T47D (cell line): ENCODE results near the gene AMOTL1.

Source experiments
- DNase-seq, 2 experiments: peaks; one replicate each; pipeline versions ENCODE4 v3.0.0 to v3.0.0-alpha.2; 2011 to 2012; ENCODE audit warnings: low read depth in 1 of 2, low spot score in 1 of 2
- JUND ChIP-seq: IDR thresholded peaks from 2 replicates; pipeline ENCODE4 v1.6.1; 2012; ENCODE audit warnings: low read depth
- in situ Hi-C: cut with HindIII; loops from 2 replicates; pipeline ENCODE4 v1.10.0; 2016; ENCODE audit warnings: low sequenced_read_pairs, low pct_unique_long_range_greater_than_20kb

The AMOTL1 gene

DNA sequence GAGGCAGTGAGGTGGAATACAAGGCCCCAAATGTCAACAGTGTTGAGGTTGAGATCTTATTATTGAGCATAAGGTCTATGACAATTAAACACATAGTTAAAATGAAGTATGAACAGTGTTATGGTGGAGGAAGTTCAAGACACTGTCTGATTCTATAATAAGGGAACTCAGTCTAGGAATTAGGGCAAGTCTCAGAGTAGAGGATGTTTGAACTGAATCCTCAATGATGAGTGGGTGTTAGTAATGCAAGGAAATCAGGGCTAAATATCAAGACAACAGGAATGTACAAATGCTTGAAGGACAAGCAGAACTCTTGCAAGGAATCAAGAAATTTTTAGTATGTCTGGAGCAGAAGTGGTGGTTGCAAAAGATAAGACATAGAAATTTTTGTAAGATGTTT is 152.2 kb downstream of the AMOTL1 start:
- no peak for DNase-seq
- in situ Hi-C loops: no loop called here
- no peak for TF ChIP-seq JUND

DNA sequence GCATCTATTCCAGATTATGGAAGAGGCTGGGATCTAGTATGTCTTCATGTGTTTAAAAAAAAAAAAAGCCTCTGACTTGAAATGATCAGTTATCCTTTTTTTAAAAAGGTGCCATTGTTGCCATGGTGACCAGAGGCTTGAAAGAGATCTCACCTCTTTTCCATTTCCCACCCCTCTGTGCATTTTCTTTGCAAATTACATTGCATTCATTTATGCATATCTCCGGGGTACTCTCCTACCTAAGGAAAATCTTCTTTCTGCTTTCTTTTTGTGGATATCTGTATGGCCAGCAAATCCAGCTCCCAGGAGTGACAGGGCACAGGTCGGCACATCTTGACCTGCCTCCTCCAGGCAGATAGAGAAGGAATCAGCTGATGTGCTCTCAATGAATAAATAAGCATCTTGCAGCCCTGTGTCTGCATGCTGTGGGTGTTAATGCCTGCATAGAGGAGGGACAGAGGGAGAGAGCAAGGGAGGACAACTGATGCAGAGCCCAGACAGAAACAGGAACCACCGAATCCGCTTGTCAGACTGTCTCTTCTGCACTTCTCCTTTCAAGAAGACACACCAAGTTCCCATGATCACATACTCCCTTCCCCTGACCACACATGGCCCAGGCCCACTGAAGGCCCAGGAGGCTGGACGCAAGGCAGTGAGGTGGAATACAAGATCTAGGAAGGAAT is 154.3 kb downstream of the AMOTL1 start:
- in situ Hi-C loops: no loop called here
- no peak for TF ChIP-seq JUND
- no peak for DNase-seq

DNA sequence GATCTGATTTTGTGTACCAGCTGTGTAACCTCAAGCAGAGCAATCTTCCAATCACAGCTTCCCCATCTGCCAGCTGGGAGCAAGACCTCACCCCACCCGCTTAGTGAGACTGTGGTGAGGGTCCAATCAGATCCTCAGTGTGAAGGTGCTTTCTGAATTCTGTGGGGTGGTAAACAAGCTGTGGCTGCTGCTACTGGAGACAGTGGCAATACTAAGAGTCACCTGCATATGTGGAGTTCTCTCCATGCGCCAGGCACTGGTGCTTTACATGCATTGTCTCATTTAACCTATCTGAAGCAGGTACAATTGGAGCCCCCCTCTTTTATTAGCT is 154.8 kb downstream of the AMOTL1 start:
- no peak for TF ChIP-seq JUND
- in situ Hi-C loops: no loop called here

DNA sequence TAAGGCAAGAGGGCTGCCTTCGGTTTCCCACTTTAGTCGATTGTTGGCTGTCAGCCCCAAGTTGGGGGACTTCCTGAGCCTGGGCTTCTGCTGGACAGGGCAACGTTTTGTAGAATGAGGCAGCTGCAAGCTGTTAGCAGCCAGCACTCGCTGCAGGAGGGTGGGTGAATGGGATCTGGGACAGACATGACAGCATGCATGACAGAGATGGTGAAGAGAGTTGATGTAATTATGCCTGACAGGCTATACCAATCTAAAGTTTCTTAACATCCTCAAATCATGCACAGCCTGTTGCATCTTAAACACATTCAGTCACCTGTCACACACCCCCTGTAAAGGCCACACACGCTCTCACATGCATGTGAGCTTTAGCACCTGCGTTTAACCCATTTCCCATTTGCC is 156.0 kb downstream of the AMOTL1 start:
- in situ Hi-C loops: no loop called here
- TF ChIP-seq JUND: no peak
- no peak for DNase-seq

More for the DNA sequence above, 154.8 kb downstream of the AMOTL1 start:
- no peak for DNase-seq

DNA sequence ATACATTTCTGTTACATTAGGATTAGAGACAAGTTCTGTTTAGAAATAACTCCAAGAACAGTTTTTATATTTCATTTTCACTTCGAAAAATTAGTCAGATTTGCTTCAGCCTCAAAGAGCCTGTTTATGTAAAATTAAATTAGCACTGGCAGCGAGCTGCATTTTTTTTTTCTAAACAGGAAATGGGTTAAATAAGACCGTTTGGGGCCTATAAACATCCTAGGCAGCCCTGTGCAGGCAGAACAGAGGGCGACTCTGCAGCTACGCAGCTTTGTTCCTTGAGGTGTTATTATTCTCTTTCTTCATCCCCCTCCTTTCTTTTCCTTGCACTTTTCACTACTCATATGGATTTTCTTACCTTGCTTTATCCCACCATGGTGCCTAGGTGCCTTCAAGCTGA is 156.5 kb downstream of the AMOTL1 start:
- DNase-seq: no peak
- in situ Hi-C loops: no loop called here
- TF ChIP-seq JUND: no peak

DNA sequence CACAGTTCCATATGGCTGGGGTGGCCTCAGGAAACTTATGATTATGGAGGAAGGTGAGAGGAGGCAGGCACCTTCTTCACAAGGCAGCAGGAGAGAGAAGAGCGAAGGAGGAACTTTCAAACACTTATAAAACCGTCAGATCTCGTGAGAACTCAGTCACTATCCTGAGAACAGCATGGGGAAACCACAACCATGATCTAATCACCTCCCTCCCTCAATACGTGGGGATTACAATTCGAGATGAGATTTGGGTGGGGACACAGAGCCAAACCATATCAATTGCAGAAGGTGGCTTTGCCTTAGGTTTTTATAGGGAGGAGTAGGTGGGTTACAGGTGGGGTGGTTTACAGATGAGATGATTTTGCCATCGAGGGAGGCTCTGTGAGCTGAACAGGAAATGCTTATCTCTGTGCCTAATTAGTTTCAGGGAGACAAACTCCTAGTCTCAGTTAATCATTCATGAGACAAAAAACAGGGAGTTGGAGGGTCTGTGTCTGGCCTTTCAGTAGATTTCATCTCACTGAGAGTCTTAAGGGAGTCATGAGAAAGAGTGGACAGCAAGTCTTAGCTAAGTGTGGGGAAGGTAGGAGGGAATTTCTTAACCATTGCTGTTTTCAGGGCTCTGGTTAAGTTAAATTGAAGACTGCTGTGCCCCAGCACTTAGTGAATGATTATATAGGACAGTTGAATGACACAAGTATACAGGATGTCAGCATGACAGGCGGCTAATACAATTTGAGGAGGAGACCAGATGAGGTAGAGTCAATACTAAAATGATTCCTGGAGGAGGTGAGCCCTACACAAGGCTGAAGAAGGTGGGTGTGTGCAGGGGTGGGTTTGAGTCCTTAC is 157.5 kb downstream of the AMOTL1 start:
- DNase-seq: no peak
- in situ Hi-C loops: no loop called here
- TF ChIP-seq JUND: no peak

DNA sequence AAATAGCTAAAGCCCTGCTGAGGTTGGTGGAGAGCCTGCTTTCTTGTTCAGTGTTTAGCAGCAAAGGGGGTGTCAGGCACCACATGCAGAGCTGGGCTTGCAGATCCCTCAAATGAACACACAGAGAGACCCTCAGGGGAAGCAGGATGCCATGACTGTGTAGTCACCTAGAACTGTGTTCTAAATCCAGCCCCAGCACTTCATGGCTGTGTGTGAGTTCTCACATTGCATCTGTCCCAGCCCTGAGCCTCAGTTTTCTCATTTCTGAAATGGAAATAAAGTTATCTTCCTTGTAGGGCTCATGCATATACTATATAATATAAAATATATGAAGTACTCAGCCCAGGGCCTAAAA is 158.1 kb downstream of the AMOTL1 start:
- no peak for DNase-seq
- in situ Hi-C loops: no loop called here
- no peak for TF ChIP-seq JUND
